ENCODE data around the gene CD3E. TPM values are rescaled to one million over a fixed set of nuclear protein-coding genes. Genes with fewer than 3 reads are reported as not detected.
A peak's percentile ranks its signal among the peaks of the same experiment; 100 is the strongest.

The CD3E gene
- 0.48 TPM for total RNA-seq
- long read RNA-seq: 0 reads

DNA sequence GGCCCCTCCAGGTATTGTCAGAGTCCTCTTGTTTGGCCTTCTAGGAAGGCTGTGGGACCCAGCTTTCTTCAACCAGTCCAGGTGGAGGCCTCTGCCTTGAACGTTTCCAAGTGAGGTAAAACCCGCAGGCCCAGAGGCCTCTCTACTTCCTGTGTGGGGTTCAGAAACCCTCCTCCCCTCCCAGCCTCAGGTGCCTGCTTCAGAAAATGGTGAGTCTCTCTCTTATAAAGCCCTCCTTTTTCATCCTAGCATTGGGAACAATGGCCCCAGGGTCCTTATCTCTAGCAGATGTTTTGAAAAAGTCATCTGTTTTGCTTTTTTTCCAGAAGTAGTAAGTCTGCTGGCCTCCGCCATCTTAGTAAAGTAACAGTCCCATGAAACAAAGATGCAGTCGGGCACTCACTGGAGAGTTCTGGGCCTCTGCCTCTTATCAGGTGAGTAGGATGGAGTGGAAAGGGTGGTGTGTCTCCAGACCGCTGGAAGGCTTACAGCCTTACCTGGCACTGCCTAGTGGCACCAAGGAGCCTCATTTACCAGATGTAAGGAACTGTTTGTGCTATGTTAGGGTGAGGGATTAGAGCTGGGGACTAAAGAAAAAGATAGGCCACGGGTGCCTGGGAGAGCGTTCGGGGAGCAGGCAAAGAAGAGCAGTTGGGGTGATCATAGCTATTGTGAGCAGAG lies at the start of gene CD3E:
CD3E (plus strand) TSS at position 163 of the 681 bp plus-strand sequence; CDS start at position 386, 223 bp downstream.
- no peak for DNase-seq (ENCODE audit: low spot score)
- intact Hi-C loops (cut with DNase I): no loop called here

DNA sequence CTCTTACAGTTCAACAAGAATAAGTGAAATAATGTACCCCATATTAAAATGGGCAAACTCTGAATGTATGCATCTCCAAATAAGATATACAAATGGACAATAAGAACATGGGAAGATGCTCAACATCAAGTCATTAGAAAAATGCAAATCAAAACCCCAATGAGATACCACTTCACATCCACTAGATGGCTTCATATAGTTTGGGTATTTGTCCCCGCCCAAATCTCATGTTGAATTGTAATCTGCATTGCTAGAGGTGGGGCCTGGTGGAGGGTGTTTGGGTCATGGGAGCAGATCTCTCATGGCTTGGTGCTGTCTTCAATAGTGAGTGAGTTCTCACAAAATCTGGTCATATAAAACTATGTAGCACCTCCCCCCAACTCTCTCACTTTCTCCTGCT lies 46.1 kb upstream of the CD3E start:
- intact Hi-C loops (cut with DNase I): no loop called here
- DNase-seq (ENCODE audit: low spot score): no peak

DNA sequence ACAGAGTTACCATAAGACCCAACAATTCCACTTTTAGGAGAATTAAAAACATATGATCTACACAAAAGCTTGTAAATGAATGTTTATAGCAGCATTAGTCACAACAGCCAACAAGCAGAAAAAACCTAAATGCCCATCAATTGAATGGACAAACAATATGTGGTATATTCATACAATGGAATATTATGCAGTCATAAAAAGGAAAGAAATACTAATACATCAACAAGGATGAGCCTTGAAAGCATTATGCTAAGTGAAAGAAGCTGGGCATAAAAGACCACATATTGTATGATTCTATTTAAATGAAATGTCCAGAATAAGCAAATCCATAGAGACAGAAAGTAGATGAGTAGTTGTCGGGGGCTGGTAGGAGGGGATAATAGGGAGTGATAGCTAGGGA lies 45.4 kb upstream of the CD3E start:
- intact Hi-C loops (cut with DNase I): no loop called here
- no peak for DNase-seq (ENCODE audit: low spot score)

- no peak for DNase-seq (ENCODE audit: low spot score)
- intact Hi-C loops (cut with DNase I): no loop called here
These were observed 44.2 kb upstream of the CD3E start for GRCh38 chr11:118260353-118260752.

- intact Hi-C loops (cut with DNase I): no loop called here
- no peak for DNase-seq (ENCODE audit: low spot score)
These were observed 41.4 kb upstream of the CD3E start for GRCh38 chr11:118263112-118263511.

DNA sequence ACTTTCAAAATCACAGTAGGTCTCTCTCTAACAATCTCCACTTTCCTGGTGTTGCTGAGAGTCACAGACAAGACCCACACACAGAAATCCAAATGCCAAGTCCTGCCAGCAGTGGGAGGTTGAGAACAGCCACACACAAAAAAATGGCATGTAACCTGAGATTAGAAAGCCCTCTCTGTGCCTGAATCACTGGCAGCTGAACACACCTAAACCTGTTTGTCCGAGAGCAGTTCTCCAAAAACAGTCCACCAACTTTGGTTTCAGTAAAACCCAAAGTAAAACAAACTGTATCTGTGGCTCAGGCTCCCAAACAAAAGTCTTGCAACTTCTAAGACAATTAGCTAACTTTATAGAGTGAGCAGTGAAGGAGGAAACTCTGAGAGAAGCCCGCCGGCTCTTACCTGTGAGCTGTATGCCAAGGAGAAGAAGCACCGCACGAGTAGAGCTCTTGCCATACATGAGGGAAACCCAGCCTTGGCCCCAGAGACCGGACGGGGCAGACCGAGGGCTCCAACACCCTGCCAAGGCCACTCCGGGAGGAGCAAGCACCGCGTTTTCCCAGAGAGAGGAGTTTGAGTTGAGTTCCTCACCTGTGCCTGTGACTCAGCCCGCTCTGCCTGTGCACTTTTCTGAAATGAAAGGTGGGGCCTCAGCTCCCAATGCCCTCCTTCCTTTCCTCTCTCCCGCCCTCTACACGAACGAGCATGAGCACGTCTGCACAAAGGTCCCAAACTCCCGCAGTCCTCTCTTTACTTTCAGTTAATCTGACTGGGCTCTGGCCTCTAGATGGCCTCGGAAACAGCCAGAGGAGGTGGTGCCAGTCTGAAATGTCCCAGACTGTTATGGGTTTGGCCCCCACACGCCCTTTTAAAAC lies 40.6 kb upstream of the CD3E start, which contains the start of gene MPZL2:
MPZL2 (minus strand) TSS at position 603 of the 874 bp plus-strand sequence; CDS start at position 459, 144 bp downstream.
- DNase-seq (ENCODE audit: low spot score): peak; percentile 78
- intact Hi-C loops (cut with DNase I): no loop called here

DNA sequence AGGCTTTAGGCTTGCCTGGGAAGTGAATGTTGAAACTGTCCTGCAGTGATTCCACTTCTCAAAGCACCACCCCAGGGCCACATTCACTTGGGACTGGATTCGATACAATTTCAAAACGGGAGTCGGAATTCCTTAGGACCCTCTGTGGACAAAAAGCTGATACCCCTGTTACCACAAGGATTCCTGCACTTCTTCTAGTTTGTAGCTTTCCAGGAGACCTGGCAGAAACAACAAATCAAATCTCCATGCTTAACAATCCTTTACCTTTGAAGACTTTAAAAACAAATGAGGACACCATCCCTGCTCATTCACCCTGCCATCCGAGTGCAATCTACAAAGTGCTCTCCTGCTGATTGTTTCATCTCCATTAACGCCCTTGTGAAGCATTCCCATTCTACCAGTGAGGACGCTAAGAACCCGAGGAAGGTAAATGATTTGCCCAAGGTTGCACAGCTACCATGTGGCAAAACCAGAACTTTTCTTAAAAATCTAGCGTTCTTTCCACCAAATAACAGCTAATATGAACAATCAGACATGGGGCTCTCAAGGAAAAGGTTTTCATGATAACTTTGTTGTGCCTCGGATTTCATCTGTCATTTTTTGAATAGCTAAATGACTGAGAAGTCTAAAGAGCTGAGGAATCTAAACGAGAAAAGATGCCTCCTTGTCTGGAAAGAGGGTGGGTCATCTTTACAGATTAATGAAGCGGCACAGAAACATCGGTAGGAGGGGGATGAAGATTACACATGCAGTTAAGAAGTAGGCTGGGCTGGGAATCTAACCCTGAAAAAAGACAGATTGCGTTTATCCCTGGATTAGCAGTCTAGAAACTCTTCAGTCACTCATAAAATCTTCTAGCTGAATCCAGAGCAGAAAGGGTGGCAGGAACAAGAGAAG lies 39.7 kb upstream of the CD3E start:
- intact Hi-C loops (cut with DNase I): no loop called here
- DNase-seq (ENCODE audit: low spot score): no peak

GRCh38 chr11:118265954-118266353 lies 38.6 kb upstream of the CD3E start:
- intact Hi-C loops (cut with DNase I): no loop called here
- no peak for DNase-seq (ENCODE audit: low spot score)

- DNase-seq (ENCODE audit: low spot score): no peak
- intact Hi-C loops (cut with DNase I): no loop called here
These were observed 37.0 kb upstream of the CD3E start for GRCh38 chr11:118267486-118267885.

DNA sequence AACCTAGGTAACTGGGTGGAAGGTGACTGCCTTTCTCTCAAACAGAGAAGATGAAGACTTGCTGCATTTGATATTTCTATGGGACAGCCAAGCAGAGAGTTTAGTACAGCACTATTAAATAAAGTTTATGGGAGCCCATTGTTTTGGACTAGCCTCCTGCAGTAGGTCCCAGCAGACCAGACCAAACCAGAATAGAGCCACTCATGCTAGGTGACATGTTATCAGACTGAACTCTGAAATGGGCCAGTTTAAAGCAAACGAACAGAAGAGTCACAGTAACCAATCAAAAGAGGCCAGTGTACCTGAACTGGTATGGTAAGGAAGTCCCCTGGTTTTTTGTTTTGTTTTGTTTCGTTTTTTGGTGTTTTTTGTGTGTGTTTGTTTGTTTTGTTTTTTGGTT lies 32.5 kb upstream of the CD3E start:
- no peak for DNase-seq (ENCODE audit: low spot score)
- intact Hi-C loops (cut with DNase I): no loop called here

GRCh38 chr11:118274186-118274585 lies 30.3 kb upstream of the CD3E start:
- DNase-seq (ENCODE audit: low spot score): no peak
- intact Hi-C loops (cut with DNase I): no loop called here

DNA sequence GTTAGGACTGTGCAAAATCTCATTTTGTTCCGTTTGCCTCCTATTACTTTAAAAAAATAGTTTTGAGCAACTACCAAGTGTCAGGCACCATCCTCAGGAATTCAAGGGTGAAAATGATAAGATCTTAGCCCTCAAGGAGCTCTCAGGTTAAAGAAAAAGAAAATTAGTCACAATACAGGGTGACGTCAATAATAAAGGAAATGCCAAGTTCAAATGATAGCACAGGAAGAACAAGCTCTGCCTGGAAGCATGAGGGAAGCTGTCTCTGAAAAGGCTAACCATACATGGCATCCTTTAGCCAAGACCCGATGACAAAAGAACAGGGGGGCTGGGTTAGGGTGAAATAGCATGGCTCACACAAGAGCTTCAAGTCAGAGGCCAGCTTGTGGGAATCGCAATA lies 29.4 kb upstream of the CD3E start:
- intact Hi-C loops (cut with DNase I): no loop called here
- no peak for DNase-seq (ENCODE audit: low spot score)

DNA sequence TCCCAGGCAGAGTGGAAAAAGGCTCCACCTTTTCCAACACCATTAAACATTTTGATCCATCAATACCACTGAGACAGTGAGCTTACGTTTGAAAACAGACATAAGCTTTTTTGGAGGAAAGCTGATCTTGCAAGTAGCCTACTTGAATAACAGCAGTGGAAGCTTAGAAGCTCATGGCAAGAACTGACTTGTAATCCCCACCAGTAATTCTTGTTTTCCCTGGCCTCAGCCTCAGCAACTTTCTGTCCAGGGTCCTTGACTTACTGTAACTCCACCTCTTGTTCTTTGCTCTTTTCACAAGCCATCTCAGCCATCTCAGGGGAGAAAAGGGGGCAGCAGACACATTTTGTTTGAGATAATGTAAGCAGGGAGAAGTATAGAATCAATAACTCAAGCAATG lies 28.1 kb upstream of the CD3E start:
- intact Hi-C loops (cut with DNase I): no loop called here
- DNase-seq (ENCODE audit: low spot score): no peak

DNA sequence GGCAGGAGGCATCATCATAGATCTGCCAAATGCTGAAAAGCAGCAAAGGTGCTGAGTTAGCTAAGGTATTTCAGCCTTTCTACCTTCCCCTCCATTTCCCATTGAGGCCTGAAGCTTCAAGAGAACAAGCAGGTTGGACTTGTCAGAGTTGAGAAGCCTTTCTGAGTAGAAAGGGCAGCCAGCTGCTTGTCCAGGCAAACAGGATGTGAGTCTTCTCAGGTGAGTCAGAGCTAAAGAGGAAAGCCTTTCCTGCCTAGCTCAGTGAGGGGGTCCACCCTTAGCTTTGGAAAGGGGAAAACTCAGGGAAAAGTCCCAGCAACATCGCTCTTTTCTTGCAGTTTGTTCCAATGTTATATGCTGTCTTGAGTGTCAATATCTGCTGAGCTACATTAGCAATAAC lies 27.2 kb upstream of the CD3E start:
- intact Hi-C loops (cut with DNase I): no loop called here
- DNase-seq (ENCODE audit: low spot score): no peak

GRCh38 chr11:118281284-118281683 lies 23.2 kb upstream of the CD3E start:
- intact Hi-C loops (cut with DNase I): no loop called here
- no peak for DNase-seq (ENCODE audit: low spot score)

DNA sequence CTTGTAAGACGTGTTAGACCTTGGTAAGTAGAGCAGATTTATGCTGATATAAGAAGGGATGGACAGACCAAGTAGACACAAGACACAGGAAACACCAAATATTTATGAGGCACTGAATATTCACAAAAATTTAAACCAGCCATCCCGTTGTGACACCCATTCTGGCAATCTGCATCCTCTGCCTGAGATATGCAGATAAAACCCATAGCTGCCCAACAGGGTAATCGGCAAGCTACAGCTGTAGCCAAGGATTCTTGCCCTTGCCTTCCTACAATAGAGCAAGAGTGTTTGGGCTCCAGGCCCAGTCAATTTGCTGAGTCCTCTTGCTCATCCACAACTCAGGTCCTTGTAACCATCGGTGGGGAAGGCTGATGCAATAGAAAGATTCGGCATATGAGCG lies 21.9 kb upstream of the CD3E start:
- no peak for DNase-seq (ENCODE audit: low spot score)
- intact Hi-C loops (cut with DNase I): no loop called here

- intact Hi-C loops (cut with DNase I): no loop called here
- no peak for DNase-seq (ENCODE audit: low spot score)
These were observed 21.4 kb upstream of the CD3E start for GRCh38 chr11:118283037-118283636.

DNA sequence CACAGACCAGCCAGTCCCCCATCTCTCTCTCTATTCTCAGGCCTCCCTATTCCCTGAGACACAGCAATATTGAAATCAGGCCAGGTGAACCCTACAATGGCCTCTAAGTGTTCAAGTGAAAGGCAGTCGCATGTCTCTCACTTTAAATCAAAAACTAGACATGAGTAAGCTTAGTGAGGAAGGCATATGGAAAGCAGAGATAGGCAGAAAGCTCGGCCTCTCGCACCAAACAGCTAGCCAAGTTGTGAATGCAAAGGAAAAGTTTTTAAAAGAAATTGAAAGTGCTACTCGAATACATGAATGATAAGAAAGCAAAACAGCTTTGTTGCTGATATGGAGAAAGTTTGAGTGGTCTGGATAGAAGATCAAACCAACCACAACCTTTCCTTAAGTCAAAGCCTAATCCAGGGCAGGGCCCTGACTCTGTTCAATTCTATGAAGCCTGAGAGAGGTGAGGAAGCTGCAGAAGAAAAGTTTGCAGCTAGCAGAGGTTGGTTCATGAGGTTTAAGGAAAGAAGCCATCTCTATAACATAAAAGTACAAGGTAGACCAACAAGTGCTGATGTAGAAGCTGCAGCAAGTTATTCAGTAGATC lies 20.7 kb upstream of the CD3E start:
- intact Hi-C loops (cut with DNase I): no loop called here

GRCh38 chr11:118286545-118286944 lies 18.0 kb upstream of the CD3E start:
- DNase-seq (ENCODE audit: low spot score): no peak
- intact Hi-C loops (cut with DNase I): no loop called here

More for the DNA sequence above, 20.7 kb upstream of the CD3E start:
- no peak for DNase-seq (ENCODE audit: low spot score)

Data from cardiac septum (tissue), 1 donor.